ENCODE data around the gene TLK2. TPM values are rescaled to one million over a fixed set of nuclear protein-coding genes. Genes with fewer than 3 reads are reported as not detected.

The TLK2 gene
- total RNA-seq, 1 experiment from 2014 or later: 54.7 TPM

DNA sequence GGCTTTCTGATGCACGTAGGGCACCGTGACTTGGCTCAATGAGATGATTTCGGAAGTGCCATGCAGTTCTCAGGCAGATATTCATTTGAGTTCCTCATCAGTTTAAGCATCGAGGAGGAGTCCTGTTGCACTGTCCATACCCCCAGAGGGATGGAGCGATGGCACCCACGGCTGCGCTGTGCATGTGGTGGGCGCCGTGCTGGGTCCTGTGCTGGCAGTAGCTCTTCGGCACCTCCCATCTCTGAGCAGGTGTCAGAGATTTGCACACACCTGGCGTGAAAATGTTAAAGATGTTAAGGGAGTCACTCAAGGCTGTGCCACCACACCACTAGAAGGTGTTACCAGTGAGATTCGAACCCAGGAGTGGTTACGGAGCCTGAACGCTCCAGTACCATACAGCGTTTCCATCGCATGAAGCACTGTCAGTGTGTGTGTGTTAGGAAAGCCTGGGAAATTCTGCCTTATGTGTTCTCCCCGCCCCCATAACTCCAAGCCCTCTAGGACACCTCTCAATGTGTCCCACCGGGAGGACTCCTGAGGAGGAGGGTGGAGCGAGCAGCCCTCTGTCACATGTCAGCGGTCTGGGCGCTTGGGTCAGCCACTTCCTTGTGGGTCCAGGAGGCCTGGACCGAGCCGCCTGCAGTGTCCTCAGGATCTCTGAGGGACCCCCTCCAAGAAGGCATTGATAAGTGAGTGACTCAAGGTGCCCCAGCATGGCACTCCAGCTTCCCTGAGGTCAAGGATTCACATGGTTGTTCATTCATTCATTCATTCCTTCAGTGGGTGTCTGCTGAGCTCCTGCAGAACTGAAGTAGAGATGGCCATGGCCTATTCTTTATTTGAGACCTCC is 152.7 kb downstream of the TLK2 start:
- no peak for DNase-seq (ENCODE audit: low spot score)
- Histone ChIP-seq H3K36me3 (ENCODE audit: insufficient read depth, low read length, poor library complexity, severe bottlenecking) (no peaks in the 10 kb centered on the region), H3K9me3 (ENCODE audit: low read depth, low read length, poor library complexity, severe bottlenecking) (no peaks in the 10 kb centered on the region), H3K27me3 (replicated peaks; ENCODE audit: insufficient read depth, low read depth, low read length, poor library complexity) (no peaks in the 10 kb centered on the region), H3K27ac (ENCODE audit: low read depth, low read length, poor library complexity, severe bottlenecking) (peak overlapping the region; percentile 37), H3K4me3 (ENCODE audit: low read depth, low read length, poor library complexity, severe bottlenecking) (no peak overlapping the region), H3K4me1 (ENCODE audit: insufficient read depth, low read length, poor library complexity, severe bottlenecking) (peaks cover 41% of the 10 kb centered on the region)
- POLR2A ChIA-PET (ENCODE audit: low non-redundant PET): no interaction called here
- no peak for TF ChIP-seq EZH2 (IDR thresholded peaks at IDR 0.05; ENCODE audit: borderline replicate concordance, low read depth, low read length, poor library complexity, severe bottlenecking)
- TF ChIP-seq, protein P1, sequence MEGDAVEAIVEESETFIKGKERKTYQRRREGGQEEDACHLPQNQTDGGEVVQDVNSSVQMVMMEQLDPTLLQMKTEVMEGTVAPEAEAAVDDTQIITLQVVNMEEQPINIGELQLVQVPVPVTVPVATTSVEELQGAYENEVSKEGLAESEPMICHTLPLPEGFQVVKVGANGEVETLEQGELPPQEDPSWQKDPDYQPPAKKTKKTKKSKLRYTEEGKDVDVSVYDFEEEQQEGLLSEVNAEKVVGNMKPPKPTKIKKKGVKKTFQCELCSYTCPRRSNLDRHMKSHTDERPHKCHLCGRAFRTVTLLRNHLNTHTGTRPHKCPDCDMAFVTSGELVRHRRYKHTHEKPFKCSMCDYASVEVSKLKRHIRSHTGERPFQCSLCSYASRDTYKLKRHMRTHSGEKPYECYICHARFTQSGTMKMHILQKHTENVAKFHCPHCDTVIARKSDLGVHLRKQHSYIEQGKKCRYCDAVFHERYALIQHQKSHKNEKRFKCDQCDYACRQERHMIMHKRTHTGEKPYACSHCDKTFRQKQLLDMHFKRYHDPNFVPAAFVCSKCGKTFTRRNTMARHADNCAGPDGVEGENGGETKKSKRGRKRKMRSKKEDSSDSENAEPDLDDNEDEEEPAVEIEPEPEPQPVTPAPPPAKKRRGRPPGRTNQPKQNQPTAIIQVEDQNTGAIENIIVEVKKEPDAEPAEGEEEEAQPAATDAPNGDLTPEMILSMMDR (conservative IDR thresholded peaks at IDR 0.05; ENCODE audit: low read depth, low read length): no peak
- BruUV-seq (replicated peaks): no TSS peak
- CTCF ChIA-PET: no interaction called here
- intact Hi-C loops (cut with micrococcal nuclease; ENCODE audit: unreplicated experiment): no loop called here

DNA sequence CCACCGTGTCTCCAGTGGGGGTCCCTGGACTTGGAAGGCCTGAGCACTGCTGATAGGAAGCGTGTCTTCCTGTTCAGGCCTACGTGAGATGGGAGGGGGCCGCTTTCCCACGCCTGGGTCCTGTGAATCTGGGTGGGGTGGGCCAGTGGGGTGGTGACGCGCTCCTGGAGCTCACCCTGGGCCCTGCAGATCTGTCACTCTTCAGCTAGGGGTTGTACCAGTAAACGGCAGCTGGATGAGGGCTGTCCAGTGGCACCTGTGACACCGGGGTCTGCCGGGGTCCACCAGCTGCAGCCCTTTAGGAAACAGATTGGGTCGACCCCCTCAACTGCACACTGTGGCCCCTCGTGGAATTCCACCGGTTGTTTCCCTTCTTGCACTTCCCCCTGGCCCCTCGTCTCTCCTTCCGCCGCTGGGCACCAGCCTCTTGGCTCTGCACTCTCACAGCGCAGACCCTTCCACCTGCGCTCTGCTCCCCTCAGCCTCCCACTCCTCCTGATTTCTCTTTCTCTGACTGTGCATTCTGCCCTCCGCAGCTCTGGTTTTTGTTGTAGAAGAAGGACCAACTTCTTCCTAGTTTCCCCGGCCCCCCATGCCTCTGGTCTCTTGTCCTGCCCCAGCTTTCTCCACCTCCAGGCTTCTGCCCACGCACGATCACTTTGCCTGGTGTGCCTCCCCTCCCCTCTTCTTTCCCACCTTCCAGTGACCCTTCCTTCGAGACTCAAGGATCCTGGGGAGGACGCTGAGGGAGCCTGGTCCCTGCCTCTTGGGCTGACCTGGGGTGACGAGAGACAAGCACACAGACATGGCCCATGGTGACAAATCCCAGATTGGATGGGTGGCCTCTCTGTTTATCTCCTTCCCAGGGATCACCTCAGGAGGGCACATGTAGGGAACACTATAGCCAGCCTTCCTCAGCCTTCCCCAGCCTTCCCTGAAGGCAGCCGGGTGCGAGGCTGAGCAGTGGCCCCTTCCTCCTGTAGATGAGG is 153.6 kb downstream of the TLK2 start:
- POLR2A ChIA-PET (ENCODE audit: low non-redundant PET): no interaction called here
- no TSS peak for BruUV-seq (replicated peaks)
- intact Hi-C loops (cut with micrococcal nuclease; ENCODE audit: unreplicated experiment): no loop called here

DNA sequence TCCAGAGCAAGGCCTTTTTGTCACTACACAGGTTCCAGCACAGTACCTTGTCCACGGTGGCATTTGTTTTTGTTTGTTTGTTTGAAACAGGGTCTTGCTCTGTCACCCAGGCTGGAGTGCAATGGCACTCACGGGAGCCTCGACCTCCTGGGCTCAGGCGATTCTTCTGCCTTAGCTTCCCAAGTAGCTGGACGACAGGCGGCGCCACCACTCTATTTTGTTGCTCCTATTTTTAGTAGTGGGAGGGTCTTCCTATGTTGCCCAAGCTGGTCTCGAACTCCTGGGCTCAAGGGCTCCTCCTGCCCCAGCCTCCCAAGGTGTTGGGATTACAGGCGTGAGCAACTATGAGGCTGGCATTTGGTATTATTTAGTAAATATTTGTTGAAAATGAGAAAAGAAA is 159.2 kb downstream of the TLK2 start:
- no peaks in the 10 kb centered on the region for H3K27me3 ChIP-seq (replicated peaks; ENCODE audit: insufficient read depth, low read depth, low read length, poor library complexity)
- POLR2A ChIA-PET (ENCODE audit: low non-redundant PET): no interaction called here
- no peak overlapping the region for H3K4me3 ChIP-seq (ENCODE audit: low read depth, low read length, poor library complexity, severe bottlenecking)
- TF ChIP-seq, protein P1 (conservative IDR thresholded peaks at IDR 0.05; ENCODE audit: low read depth, low read length): no peak
- TF ChIP-seq EZH2 (IDR thresholded peaks at IDR 0.05; ENCODE audit: borderline replicate concordance, low read depth, low read length, poor library complexity, severe bottlenecking): no peak
- H3K4me1 ChIP-seq (ENCODE audit: insufficient read depth, low read length, poor library complexity, severe bottlenecking): peaks cover 12% of the 10 kb centered on the region
- H3K36me3 ChIP-seq (ENCODE audit: insufficient read depth, low read length, poor library complexity, severe bottlenecking): no peaks in the 10 kb centered on the region
- H3K27ac ChIP-seq (ENCODE audit: low read depth, low read length, poor library complexity, severe bottlenecking): no peak overlapping the region
- DNase-seq (ENCODE audit: low spot score): no peak
- CTCF ChIA-PET: no interaction called here
- intact Hi-C loops (cut with micrococcal nuclease; ENCODE audit: unreplicated experiment): no loop called here
- no TSS peak for BruUV-seq (replicated peaks)
- H3K9me3 ChIP-seq (ENCODE audit: low read depth, low read length, poor library complexity, severe bottlenecking): no peaks in the 10 kb centered on the region

More for the DNA sequence above, 153.6 kb downstream of the TLK2 start:
- Histone ChIP-seq H3K36me3 (ENCODE audit: insufficient read depth, low read length, poor library complexity, severe bottlenecking) (no peaks in the 10 kb centered on the region), H3K27me3 (replicated peaks; ENCODE audit: insufficient read depth, low read depth, low read length, poor library complexity) (no peaks in the 10 kb centered on the region), H3K27ac (ENCODE audit: low read depth, low read length, poor library complexity, severe bottlenecking) (peak overlapping the region; percentile 78), H3K4me3 (ENCODE audit: low read depth, low read length, poor library complexity, severe bottlenecking) (no peak overlapping the region), H3K9me3 (ENCODE audit: low read depth, low read length, poor library complexity, severe bottlenecking) (no peaks in the 10 kb centered on the region), H3K4me1 (ENCODE audit: insufficient read depth, low read length, poor library complexity, severe bottlenecking) (peaks cover 36% of the 10 kb centered on the region)
- TF ChIP-seq, protein P1 (conservative IDR thresholded peaks at IDR 0.05; ENCODE audit: low read depth, low read length): no peak
- no peak for TF ChIP-seq EZH2 (IDR thresholded peaks at IDR 0.05; ENCODE audit: borderline replicate concordance, low read depth, low read length, poor library complexity, severe bottlenecking)
- no peak for DNase-seq (ENCODE audit: low spot score)
- CTCF ChIA-PET: interaction anchor here (0.7 kb wide), 1 partner anchor 25 kb away, joined by 11 read pairs; no protein-coding TSS in a partner anchor

Data from A673 (cell line).